Mononuclear cell (primary cell): Measurements from ENCODE around the gene SORCS1. TPM values are rescaled to one million over a fixed set of nuclear protein-coding genes. Genes with fewer than 3 reads are reported as not detected.

ENCODE experiments used
- H3K27me3 ChIP-seq: 2 replicates; pipeline ENCODE4 v1.6.0; 2011; ENCODE audit warnings: low read length, control low read depth; ENCODE audit not compliant: insufficient read depth
- H3K4me1 ChIP-seq: 2 replicates; pipeline ENCODE4 v1.5.1; 2011; ENCODE audit warnings: mild to moderate bottlenecking, low read length, control low read depth; ENCODE audit not compliant: insufficient read depth
- H3K4me3 ChIP-seq: 2 replicates; pipeline ENCODE4 v1.5.1; 2011; ENCODE audit warnings: mild to moderate bottlenecking, low read length, moderate library complexity
- H3K9me3 ChIP-seq: 2 replicates; pipeline ENCODE4 v1.5.1; 2011; ENCODE audit warnings: low read depth, mild to moderate bottlenecking, control low read depth, low read length
- total RNA-seq: library from RNA; depleted of rRNA; stranded (reverse); fragments of >200 nt; gene quantifications from one replicate; pipeline ENCODE4 v1.2.3, GENCODE V29; 2012

Gene SORCS1
- total RNA-seq, 1 donor: 0.10 TPM

DNA sequence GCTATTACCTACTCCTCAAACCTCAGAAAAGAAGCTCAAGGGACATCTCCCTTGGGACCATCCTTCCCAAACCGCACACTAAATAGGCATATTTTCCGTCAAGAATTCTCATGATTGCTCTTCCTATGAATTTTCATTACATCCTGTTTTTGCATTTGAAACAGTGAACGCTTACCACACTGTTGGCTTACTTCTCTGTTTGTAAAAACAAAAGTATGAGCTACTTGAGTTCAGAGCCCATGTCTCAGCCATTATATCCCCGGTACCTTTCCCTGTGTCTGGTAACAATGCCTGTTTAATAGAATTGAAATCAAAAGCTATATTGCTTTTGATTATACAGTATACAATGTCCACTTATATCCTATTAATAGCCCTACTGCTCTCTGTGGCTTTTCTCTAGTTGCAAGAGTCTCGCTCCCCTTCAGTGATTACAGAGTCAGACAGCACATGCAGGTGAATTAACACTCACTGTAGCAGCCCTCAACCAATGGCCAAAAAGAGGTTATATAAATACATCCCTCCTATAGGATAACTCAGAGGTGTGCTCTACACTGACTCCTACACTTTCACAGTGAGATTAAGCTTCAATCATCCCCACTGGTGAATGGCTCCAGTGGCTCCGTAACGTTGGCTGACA is 264.4 kb downstream of the SORCS1 start:
- no peaks in the 10 kb centered on the region for H3K9me3 ChIP-seq
- no peaks in the 10 kb centered on the region for H3K27me3 ChIP-seq
- H3K4me3 ChIP-seq: no peak overlapping the region
- no peaks in the 10 kb centered on the region for H3K4me1 ChIP-seq

DNA sequence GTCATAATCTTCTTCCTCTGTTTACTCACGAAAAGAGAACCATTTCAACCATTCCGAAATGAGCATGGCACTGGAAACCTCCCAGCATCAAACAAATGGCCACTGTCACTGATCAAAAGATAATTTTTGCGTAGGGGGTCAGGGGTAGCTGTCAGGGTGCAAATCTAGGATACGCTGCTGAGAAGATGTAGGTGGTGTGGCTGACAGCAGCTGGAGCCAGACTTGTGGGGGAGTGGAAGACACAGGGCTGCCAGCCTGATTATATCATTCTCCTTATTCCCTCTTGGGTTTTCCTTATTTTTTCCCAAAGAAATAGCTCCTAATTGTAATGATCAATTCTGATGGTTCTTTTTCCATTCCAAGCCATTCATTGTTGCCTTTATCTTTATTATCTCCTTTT is 266.1 kb downstream of the SORCS1 start:
- Histone ChIP-seq H3K9me3 (no peaks in the 10 kb centered on the region), H3K27me3 (no peaks in the 10 kb centered on the region), H3K4me1 (no peaks in the 10 kb centered on the region), H3K4me3 (no peak overlapping the region)

DNA sequence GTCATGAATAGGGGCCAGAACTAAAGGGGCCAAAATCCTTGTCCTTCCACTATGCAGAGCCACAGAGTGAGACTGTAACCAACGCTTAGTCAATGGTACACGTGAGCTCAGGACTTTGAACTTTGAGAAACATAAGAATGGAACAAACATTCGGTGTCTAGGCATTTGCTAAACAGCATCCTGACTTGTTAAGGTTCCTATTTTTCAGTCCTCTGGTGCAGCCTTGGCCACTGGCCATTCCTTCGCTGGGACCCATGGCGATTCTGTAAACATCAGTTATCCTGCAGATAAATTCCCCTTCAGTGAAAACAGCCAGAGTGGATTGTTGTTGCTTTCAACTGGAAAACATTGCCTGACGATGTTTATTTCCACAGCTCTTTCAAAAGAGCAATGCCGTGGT is 266.8 kb downstream of the SORCS1 start:
- Histone ChIP-seq H3K4me1 (no peaks in the 10 kb centered on the region), H3K9me3 (no peaks in the 10 kb centered on the region), H3K27me3 (no peaks in the 10 kb centered on the region), H3K4me3 (no peak overlapping the region)

DNA sequence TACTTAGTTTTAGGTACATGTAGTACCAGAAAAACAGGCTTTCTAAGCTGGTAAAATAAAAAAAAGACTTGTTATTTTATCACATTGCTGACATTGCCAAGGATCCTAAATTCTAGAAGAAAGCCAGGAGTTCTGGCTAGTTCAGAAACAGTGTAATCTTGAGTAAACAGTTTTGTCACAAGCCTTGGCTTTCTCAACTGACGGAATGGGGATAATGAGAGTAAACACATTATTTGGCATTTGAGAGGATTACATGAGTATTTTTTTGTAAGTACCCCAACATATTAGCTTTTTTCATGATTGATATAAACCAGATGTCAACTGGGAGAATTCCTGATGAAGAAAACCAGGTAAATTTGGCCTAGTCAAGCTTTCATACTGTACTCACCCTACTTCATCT is 269.8 kb downstream of the SORCS1 start:
- Histone ChIP-seq H3K4me1 (no peaks in the 10 kb centered on the region), H3K4me3 (no peak overlapping the region), H3K9me3 (no peaks in the 10 kb centered on the region), H3K27me3 (no peaks in the 10 kb centered on the region)

DNA sequence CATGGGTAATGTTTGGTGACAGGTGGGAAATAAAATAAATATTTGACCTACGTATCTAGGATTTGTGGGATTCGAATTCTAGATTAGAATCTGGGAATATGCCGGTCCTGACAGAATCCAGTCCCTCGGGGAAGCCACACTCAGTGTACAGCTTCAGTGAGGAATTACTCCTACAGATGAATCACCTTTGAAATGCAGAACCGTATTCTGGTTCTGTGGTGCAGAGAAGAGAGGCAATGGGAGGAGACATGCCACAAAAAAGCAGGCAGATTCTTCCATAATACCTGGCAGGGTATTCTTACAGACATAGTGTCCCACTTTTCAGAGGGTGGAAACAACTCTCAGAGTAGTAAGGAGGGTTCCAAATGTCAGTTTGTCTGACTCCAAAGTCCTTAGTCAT is 286.9 kb downstream of the SORCS1 start:
- Histone ChIP-seq H3K27me3 (no peaks in the 10 kb centered on the region), H3K4me1 (no peaks in the 10 kb centered on the region), H3K9me3 (no peaks in the 10 kb centered on the region), H3K4me3 (no peak overlapping the region)

DNA sequence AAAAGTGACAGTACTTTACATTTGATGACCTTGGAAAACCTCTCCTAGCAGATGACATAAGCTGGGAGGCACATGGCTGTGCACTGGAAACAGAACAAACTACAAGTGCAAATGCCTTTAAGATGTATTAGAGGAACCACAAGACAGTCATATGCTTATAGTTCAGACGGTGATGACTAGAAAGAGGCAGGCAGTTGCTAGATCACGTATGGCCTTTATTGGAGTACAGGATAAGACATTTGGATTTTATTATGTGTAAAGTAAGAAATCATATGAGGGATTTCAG is 290.0 kb downstream of the SORCS1 start:
- Histone ChIP-seq H3K9me3 (no peaks in the 10 kb centered on the region), H3K4me3 (no peak overlapping the region), H3K27me3 (no peaks in the 10 kb centered on the region)

DNA sequence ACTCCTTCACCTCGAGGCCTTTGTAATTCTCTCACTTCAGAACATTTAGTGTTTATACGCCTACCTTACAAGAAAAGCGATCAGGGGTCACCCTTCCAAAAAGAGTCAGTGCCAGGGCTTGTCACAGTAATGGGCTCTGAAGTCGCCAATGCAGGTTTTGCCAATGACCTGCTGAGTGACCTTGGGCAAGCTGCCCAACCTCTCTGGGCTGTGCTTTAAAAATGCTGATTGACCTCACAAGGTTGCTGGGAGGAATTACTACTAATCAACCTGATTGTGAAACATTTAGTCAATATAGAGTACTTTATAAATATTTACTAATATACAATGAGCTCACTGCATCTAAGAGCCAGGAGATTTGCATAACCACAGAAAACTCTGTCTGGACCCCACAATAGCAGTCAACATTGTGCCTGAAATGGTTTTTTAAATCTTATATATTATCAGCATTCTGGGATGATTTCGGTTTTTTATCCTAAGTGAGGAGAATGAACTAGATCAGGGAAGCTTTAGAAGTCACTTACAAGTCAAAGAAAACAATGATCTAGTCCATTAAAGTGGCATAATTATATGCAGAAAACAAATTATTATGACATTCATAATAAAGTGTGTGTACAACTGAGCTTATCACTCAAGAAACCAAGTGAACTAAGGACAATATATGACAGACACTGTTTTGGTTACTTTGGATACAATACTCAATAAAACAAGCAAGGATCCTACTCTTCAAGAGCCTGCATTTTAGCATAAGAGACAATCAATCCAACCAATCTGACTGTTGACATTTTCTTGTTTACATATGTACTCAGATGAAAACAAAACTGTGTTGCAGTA is 290.5 kb downstream of the SORCS1 start:
- no peaks in the 10 kb centered on the region for H3K27me3 ChIP-seq
- no peak overlapping the region for H3K4me3 ChIP-seq
- no peaks in the 10 kb centered on the region for H3K9me3 ChIP-seq
- no peaks in the 10 kb centered on the region for H3K4me1 ChIP-seq

More for the DNA sequence above, 290.0 kb downstream of the SORCS1 start:
- H3K4me1 ChIP-seq: no peaks in the 10 kb centered on the region

DNA sequence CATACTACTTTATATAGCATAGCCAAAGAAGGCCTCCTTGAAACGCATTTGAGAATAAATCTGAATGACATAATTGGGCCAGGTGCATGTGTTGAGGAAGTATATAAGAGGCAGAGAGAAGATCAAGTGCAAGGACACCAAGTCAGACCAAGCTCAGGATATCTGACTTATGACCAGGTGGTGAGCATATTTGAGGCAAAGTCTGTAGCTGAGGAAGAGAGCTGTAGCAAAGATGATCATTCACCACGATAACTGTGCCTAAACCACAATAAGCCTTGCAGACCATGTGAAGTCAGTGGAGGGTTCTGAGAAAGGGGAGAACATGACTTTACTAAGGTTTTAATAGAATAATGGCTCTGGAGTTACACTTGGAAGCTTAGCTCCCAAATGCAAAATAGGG is 292.3 kb downstream of the SORCS1 start:
- no peak overlapping the region for H3K4me3 ChIP-seq
- H3K9me3 ChIP-seq: no peaks in the 10 kb centered on the region
- H3K27me3 ChIP-seq: no peaks in the 10 kb centered on the region
- no peaks in the 10 kb centered on the region for H3K4me1 ChIP-seq

DNA sequence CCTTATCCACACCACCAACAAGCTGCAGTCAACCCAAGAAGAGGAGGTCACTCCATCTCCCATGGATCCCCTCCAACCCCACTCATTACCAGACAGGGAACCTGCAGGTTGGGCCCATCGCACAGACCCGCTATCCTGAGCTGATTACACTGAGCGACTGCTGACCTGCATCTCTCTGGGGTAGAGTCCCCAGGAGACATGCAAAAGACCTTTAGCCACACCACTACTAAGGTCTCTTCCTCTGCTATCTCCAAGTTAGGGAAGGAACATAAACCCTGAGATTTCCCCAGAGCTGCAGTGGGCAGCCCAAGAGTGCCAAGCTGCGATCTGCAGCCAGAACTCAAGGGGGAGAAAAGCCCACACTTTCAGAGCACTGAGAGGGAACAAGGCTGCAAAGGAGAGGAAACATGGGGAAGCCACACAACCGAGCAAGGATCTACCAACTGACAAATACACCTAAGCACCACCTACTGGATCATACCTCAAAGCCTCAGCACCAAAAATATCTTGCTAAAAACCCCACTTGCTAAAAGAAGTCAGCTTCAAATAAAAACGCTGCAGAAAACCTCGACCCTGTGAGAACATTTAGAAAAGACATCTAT is 298.2 kb downstream of the SORCS1 start:
- no peaks in the 10 kb centered on the region for H3K4me1 ChIP-seq
- no peaks in the 10 kb centered on the region for H3K27me3 ChIP-seq
- H3K9me3 ChIP-seq: no peaks in the 10 kb centered on the region
- no peak overlapping the region for H3K4me3 ChIP-seq

DNA sequence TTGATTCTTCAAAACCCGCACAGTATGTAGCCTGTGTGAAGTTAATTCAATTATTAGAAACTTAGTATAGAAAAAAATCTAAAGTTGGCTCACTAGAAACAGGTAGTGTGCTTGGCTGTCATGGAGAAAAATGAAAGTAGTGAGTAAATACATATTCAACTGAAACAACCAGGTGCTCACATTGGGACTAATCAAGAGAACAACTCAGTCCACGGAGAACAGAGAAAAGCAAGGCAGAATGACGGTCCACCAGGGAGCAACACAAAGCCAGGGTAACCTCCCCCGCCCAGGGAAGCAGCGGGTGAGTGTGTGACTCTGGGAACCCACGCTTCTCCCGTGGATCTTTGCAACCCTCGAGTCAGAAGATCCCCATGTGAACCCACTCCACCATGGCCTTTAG is 300.5 kb downstream of the SORCS1 start:
- no peak overlapping the region for H3K4me3 ChIP-seq
- no peaks in the 10 kb centered on the region for H3K4me1 ChIP-seq
- no peaks in the 10 kb centered on the region for H3K9me3 ChIP-seq
- no peaks in the 10 kb centered on the region for H3K27me3 ChIP-seq

DNA sequence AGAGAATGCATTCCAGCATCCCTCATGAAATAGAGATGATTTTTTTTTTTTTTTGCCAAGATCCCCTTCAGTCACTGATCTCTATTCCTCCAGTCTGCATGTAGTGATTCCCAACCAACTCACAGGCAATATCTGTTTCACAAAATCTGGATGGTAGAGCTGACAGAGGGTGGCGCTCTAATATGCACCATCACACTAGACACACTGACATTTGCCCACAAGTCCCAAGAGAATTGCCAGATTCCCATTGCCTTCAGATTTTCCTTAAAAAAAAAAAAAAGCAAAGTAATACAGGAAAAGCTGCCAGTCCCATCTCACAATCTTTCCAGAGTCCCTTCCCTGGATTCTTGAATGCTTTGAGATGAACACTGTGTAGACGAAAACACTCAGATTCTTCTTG is 301.0 kb downstream of the SORCS1 start:
- no peaks in the 10 kb centered on the region for H3K4me1 ChIP-seq
- H3K27me3 ChIP-seq: no peaks in the 10 kb centered on the region
- H3K9me3 ChIP-seq: no peaks in the 10 kb centered on the region
- H3K4me3 ChIP-seq: no peak overlapping the region

DNA sequence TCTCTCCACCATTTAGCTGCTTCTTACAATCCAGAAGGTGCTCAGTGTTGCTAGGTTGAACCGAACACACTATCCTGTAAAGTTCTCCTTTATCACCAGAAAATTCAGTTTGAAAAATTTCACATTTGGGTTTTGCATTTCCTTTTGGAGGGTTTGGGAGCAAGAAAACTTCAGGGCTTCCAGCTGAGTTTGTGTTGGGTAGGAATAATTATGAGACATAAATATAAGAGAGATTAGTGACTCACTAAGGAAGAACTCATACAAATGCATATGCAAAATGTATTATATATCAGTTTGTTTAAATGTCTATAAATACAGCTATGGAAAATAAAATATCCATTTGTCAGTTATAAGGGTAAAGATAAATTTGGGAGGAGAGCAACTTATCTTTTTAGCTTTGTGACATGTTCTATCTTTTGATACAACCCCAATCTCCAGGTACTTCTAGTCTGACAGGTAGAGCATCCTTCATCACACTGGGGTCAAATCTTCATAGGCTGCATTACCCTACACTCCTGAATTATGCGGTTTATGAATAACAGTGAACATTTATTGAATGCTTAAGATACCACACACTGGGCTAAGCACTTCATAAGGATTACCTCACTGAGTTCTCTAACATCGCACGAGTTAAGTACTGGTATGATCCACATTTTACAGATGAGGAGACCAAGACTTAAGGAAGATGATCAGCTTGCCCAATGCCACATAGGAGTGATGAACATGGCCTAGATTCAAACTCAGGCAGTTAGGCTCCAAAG is 304.4 kb downstream of the SORCS1 start:
- no peaks in the 10 kb centered on the region for H3K9me3 ChIP-seq
- H3K27me3 ChIP-seq: no peaks in the 10 kb centered on the region
- H3K4me1 ChIP-seq: no peaks in the 10 kb centered on the region
- H3K4me3 ChIP-seq: no peak overlapping the region

DNA sequence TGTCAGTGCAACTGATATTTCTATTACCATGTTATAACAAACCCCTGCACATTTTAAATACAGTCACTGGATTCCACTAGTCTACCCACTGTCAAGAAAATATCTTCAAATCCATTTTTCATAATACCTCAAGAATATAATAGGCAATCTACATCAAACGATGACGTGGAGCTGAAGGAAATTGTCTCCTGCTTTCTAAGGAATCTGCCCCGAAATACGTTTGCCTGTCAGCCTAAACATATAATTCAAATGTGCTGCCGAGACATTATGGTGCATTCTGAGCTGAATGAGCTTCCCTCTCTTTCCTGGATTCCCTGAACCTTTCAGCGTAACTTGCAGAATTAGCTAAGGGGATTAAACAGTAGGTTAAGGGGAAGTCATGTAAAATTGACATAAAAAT is 306.8 kb downstream of the SORCS1 start:
- H3K27me3 ChIP-seq: no peaks in the 10 kb centered on the region
- H3K4me1 ChIP-seq: no peaks in the 10 kb centered on the region
- no peak overlapping the region for H3K4me3 ChIP-seq
- H3K9me3 ChIP-seq: no peaks in the 10 kb centered on the region

DNA sequence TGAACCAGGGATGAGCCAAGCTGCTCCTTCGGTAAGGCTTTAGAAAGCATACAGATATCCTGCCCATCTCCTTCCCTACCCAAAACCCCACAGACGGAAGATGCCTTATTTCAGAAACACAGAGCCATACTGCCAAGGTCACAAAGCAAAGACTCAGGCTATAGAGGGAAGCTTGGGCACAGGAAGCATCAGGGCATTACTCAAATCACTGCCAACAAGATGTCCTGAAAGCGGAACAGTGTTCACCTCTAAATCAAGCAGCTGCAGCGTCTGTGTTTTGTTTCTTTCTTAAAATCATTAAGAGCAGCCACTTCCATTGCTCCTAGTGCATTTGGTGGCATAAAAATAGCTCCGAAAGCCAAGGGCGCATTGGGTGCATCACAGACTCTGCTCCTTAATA is 307.3 kb downstream of the SORCS1 start:
- no peaks in the 10 kb centered on the region for H3K4me1 ChIP-seq
- H3K4me3 ChIP-seq: no peak overlapping the region
- no peaks in the 10 kb centered on the region for H3K27me3 ChIP-seq
- H3K9me3 ChIP-seq: no peaks in the 10 kb centered on the region

DNA sequence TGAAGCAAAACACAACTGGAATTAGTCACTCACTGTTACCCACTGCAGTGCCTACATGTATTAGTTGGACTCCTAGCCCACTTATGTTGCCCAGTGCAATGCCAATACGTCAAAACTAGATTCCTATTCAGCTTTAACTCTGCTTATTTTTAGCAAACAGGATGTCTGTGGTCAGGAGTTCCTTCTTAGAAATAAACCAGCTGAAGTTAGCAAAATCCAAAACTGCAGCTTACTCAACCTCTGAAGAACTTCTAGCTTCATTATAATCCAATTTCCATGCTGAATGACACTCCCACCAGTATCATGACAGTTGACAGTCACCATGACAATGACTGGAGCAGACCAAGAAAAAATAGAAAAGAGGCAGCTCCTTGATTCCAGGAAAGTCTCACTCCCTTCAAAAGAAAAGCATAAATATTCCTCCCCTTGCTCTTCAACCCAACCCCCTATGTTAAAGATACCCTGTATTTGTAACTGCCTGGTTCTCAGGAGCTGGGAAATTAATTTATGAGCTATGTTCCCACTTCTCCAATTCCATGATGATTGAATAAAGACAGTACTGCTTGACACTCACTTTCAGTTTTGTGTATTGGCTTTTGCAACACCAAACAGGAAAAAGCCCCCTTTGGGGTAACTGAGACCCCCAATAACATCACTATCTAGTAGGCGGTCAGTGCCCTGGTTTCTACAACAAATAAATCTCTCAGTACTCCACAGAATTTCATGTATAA is 327.4 kb downstream of the SORCS1 start:
- H3K9me3 ChIP-seq: no peaks in the 10 kb centered on the region
- H3K27me3 ChIP-seq: no peaks in the 10 kb centered on the region
- H3K4me3 ChIP-seq: no peak overlapping the region
- H3K4me1 ChIP-seq: peaks cover 17% of the 10 kb centered on the region
